HG03565 (cell line): ENCODE data around the gene IL7R.
A peak's percentile ranks its signal among the peaks of the same experiment; 100 is the strongest.
"Not testable (repeated sequence)": the region's sequence is repeated elsewhere in the genome, so short reads cannot be mapped to it uniquely, and the experiment has no call there.

ENCODE experiments used
- ATAC-seq: cut with Tn5 transposase; IDR thresholded peaks from one replicate; pipeline ENCODE4 v1.9.1; 2021; ENCODE audit warnings: mild to moderate bottlenecking, moderate library complexity; ENCODE audit not compliant: unreplicated experiment

Gene IL7R

GRCh38 chr5:35838370-35839042, 18.2 kb upstream of the IL7R start:
- ATAC-seq: no peak

GRCh38 chr5:35842856-35843255, 13.8 kb upstream of the IL7R start:
- no peak for ATAC-seq

GRCh38 chr5:35845508-35845907, 11.2 kb upstream of the IL7R start:
- not testable (repeated sequence) for ATAC-seq

GRCh38 chr5:35847491-35847890, 9.2 kb upstream of the IL7R start:
- no peak for ATAC-seq

- no peak for ATAC-seq
These were observed 8.7 kb upstream of the IL7R start for GRCh38 chr5:35847961-35848360.

- no peak for ATAC-seq
These were observed 6.8 kb upstream of the IL7R start for GRCh38 chr5:35849860-35850259.

GRCh38 chr5:35850967-35851680, 5.6 kb upstream of the IL7R start:
- no peak for ATAC-seq

- peak; percentile 39 for ATAC-seq
These were observed 4.5 kb upstream of the IL7R start for GRCh38 chr5:35852084-35852734.

GRCh38 chr5:35852773-35853172, 3.9 kb upstream of the IL7R start:
- ATAC-seq: no peak

- no peak for ATAC-seq
These were observed 3.1 kb upstream of the IL7R start for GRCh38 chr5:35853631-35854030.

- no peak for ATAC-seq
These were observed 2.4 kb upstream of the IL7R start for GRCh38 chr5:35854248-35854647.

GRCh38 chr5:35855187-35855586, 1.5 kb upstream of the IL7R start:
- ATAC-seq: no peak

GRCh38 chr5:35856186-35856764, 416 bp upstream of the IL7R start:
- not testable (repeated sequence) for ATAC-seq

GRCh38 chr5:35857606-35858205, 1.0 kb downstream of the IL7R start:
- no peak for ATAC-seq

GRCh38 chr5:35859101-35859661, 2.5 kb downstream of the IL7R start:
- no peak for ATAC-seq

- ATAC-seq: no peak
These were observed 4.0 kb downstream of the IL7R start for GRCh38 chr5:35860686-35861085.

GRCh38 chr5:35861718-35862117, 5.0 kb downstream of the IL7R start:
- ATAC-seq: no peak

- no peak for ATAC-seq
These were observed 5.4 kb downstream of the IL7R start for GRCh38 chr5:35862126-35862525.

GRCh38 chr5:35863159-35863558, 6.5 kb downstream of the IL7R start:
- ATAC-seq: peak; percentile 65

GRCh38 chr5:35867998-35868397, 11.3 kb downstream of the IL7R start:
- ATAC-seq: no peak

GRCh38 chr5:35869685-35870277, 13.1 kb downstream of the IL7R start:
- ATAC-seq: no peak
